HepG2 (cell line): ENCODE data around the gene ATPAF2. TPM values are rescaled to one million over a fixed set of nuclear protein-coding genes. Genes with fewer than 3 reads are reported as not detected.

Experiments used
- GTF2F1 ChIP-seq: fragments of 150-350 bp; IDR thresholded peaks from 2 replicates; pipeline ENCODE4 v1.6.1; 2014; ENCODE audit warnings: low read length
- IKZF1 ChIP-seq: fragments of 450-650 bp; IDR thresholded peaks from 2 replicates; pipeline ENCODE4 v1.7.1; 2016
- MTA1 ChIP-seq: sonication (generic); formaldehyde crosslinking; IDR thresholded peaks from 2 replicates; pipeline ENCODE4 v1.4.0; 2020; ENCODE audit warnings: missing genetic modification reagents, mild to moderate bottlenecking, borderline replicate concordance
- MTERF4 ChIP-seq: sonication (generic); formaldehyde crosslinking; IDR thresholded peaks from 2 replicates; pipeline ENCODE4 v1.8.0; 2023; ENCODE audit warnings: mild to moderate bottlenecking, missing genetic modification reagents
- PAWR ChIP-seq: sonication (generic); formaldehyde crosslinking; IDR thresholded peaks from 2 replicates; pipeline ENCODE4 v1.4.0; 2020; ENCODE audit warnings: missing genetic modification reagents, mild to moderate bottlenecking, borderline replicate concordance
- POLR2A ChIP-seq, 2 experiments: IDR thresholded peaks; 2 replicates each; pipeline ENCODE4 v1.6.1; 2011; ENCODE audit warnings: low read depth in 2 of 2, low read length in 2 of 2, mild to moderate bottlenecking in 1 of 2, moderate library complexity in 1 of 2; ENCODE audit not compliant: insufficient read depth in 1 of 2
- PPARG ChIP-seq: conservative IDR thresholded peaks from 2 replicates; pipeline ENCODE4 v1.6.1; 2016; ENCODE audit warnings: missing biosample characterization, missing genetic modification reagents
- REL ChIP-seq: sonication (generic); formaldehyde crosslinking; conservative IDR thresholded peaks from 2 replicates; pipeline ENCODE4 v1.8.0; 2022; ENCODE audit warnings: mild to moderate bottlenecking, missing genetic modification reagents, moderate library complexity
- SP1 ChIP-seq, 2 experiments: fragments of 450-650 bp in 1 of 2; sonication (generic) in 1 of 2; formaldehyde crosslinking in 1 of 2; IDR thresholded peaks; 2 replicates each; pipeline versions ENCODE4 v1.4.0 to v1.6.1; 2016 to 2020; ENCODE audit warnings: missing genetic modification reagents in 1 of 2
- TIGD3 ChIP-seq: sonication (generic); formaldehyde crosslinking; IDR thresholded peaks from 2 replicates; pipeline ENCODE4 v1.5.1; 2020; ENCODE audit warnings: mild to moderate bottlenecking, missing genetic modification reagents, borderline replicate concordance
- ZNF10 ChIP-seq: sonication (generic); formaldehyde crosslinking; IDR thresholded peaks from 2 replicates; pipeline ENCODE4 v1.4.0; 2020; ENCODE audit warnings: mild to moderate bottlenecking, low read depth, missing genetic modification reagents, borderline replicate concordance
- ZNF207 ChIP-seq: fragments of 450-650 bp; IDR thresholded peaks from 2 replicates; pipeline ENCODE4 v1.6.1; 2016; ENCODE audit warnings: antibody characterized with exemption, borderline replicate concordance
- ZNF33A ChIP-seq: sonication (generic); formaldehyde crosslinking; IDR thresholded peaks from 2 replicates; pipeline ENCODE4 v1.5.1; 2020; ENCODE audit warnings: missing genetic modification reagents, mild to moderate bottlenecking, moderate library complexity, borderline replicate concordance
- ZNF407 ChIP-seq: sonication (generic); formaldehyde crosslinking; IDR thresholded peaks from one replicate; pipeline ENCODE4 v1.5.1; 2020; ENCODE audit warnings: mild to moderate bottlenecking, missing genetic modification reagents; ENCODE audit errors: not compliant biosample characterization
- ZNF501 ChIP-seq: sonication (generic); formaldehyde crosslinking; IDR thresholded peaks from 2 replicates; pipeline ENCODE4 v1.5.1; 2020; ENCODE audit warnings: mild to moderate bottlenecking, moderate library complexity, missing genetic modification reagents
- ZNF607 ChIP-seq: sonication (generic); formaldehyde crosslinking; IDR thresholded peaks from 2 replicates; pipeline ENCODE4 v1.5.1; 2020; ENCODE audit warnings: missing genetic modification reagents, mild to moderate bottlenecking, borderline replicate concordance
- ZNF670 ChIP-seq: sonication (generic); formaldehyde crosslinking; IDR thresholded peaks from 2 replicates; pipeline ENCODE4 v1.8.0; 2022; ENCODE audit warnings: mild to moderate bottlenecking, missing genetic modification reagents, borderline replicate concordance
- ZNF740 ChIP-seq: sonication (generic); formaldehyde crosslinking; IDR thresholded peaks from 2 replicates; pipeline ENCODE4 v1.4.0; 2020; ENCODE audit warnings: missing genetic modification reagents
- ZNF841 ChIP-seq: sonication (generic); formaldehyde crosslinking; IDR thresholded peaks from 2 replicates; pipeline ENCODE4 v1.8.1; 2023; ENCODE audit warnings: missing genetic modification reagents, borderline replicate concordance
- polyA plus RNA-seq, 8 experiments: library from polyadenylated mRNA; depleted of rRNA in 3 of 8; stranded (reverse) in 7 of 8; unstranded in 1 of 8; fragments of >200 nt; fragmentation: Illumina TruSeq in 4 of 8; extraction: Trizol in 4 of 8; gene quantifications; 2 replicates each; pipeline versions ENCODE4 v1.2.1 to v1.2.3, GENCODE V29; 2011 to 2016; ENCODE audit warnings: low read depth in 4 of 8, missing spikeins in 1 of 8, mixed read lengths in 1 of 8; ENCODE audit not compliant: insufficient read depth in 1 of 8
- total RNA-seq, 5 experiments: library from RNA; depleted of rRNA; stranded (reverse); fragments of >200 nt; fragmentation: Illumina TruSeq; extraction: Trizol; gene quantifications; 2 replicates each; pipeline ENCODE4 v1.2.3, GENCODE V29; 2016; ENCODE audit warnings: low read depth in 1 of 5

Gene ATPAF2
- total and polyA plus RNA-seq, 2 of the 13 experiments (the other 11 are each of a cell fraction or from before 2014, with no cell fraction given) = 15.0 to 16.5 TPM

GRCh38 chr17:18038861-18039534 lies at the start of gene ATPAF2, which contains the start of gene GID4 (continued):
- TF ChIP-seq PAWR (CRISPR knock-in tag) = peak; percentile 61; the same call in 1 of the 2 replicates
- TF ChIP-seq MTA1 (CRISPR knock-in tag) = no peak
- no peak for TF ChIP-seq ZNF501
- TF ChIP-seq SP1 (IDR thresholded peaks at IDR 0.05) = peak; percentile 53; the same call in 1 of the 2 replicates
- peak; percentile 94 for TF ChIP-seq SP1 (CRISPR knock-in tag; IDR thresholded peaks at IDR 0.05)
- TF ChIP-seq ZNF207 = no peak
- TF ChIP-seq PPARG (CRISPR knock-in tag) = peak; percentile 17; the same call in 1 of the 2 replicates
- TF ChIP-seq MTERF4 (CRISPR knock-in tag) = no peak
- no peak for TF ChIP-seq GTF2F1
- TF ChIP-seq ZNF740 (CRISPR knock-in tag) = peak; percentile 50; the same call in 1 of the 2 replicates
- no peak for TF ChIP-seq IKZF1
- TF ChIP-seq TIGD3 (CRISPR knock-in tag) = no peak; the same call in 1 of the 2 replicates
- TF ChIP-seq ZNF33A = no peak
- peak; percentile 48; the same call in 1 of the 2 replicates for TF ChIP-seq REL (CRISPR knock-in tag)
- TF ChIP-seq ZNF10 (CRISPR knock-in tag) = no peak
- TF ChIP-seq POLR2A (IDR thresholded peaks at IDR 0.05; ENCODE audit: insufficient read depth in 1 of 2, low read depth in 2 of 2, low read length in 2 of 2) = peak; percentile 71 to 83
- TF ChIP-seq ZNF670 (CRISPR knock-in tag) = 0 out of 2 replicates have a peak, but pooled peaks have one; percentile 51
- TF ChIP-seq ZNF407 = no peak
- no peak for TF ChIP-seq ZNF841 (CRISPR knock-in tag)
- TF ChIP-seq ZNF607 = no peak; the same call in 1 of the 2 replicates
